SK-N-SH treated with all-trans-retinoic acid at 6 μM for 48 hours (cell line): ENCODE results near the gene TMEM209.
"Not testable (repeated sequence)": the region's sequence is repeated elsewhere in the genome, so short reads cannot be mapped to it uniquely, and the experiment has no call there.

Source experiments
- ATAC-seq: fragments of 200-7000 bp; cut with Tn5 transposase; 3 replicates; pipeline ENCODE4 v1.9.1; 2020; ENCODE audit warnings: mild to moderate bottlenecking, moderate library complexity
- BACH2 ChIP-seq: fragments of 250-450 bp; sonication (Bioruptor Pico); IDR thresholded peaks from 2 replicates; pipeline ENCODE4 v1.9.0; 2021; ENCODE audit warnings: mild to moderate bottlenecking, borderline replicate concordance
- CREB5 ChIP-seq: fragments of 250-450 bp; sonication (Bioruptor Pico); IDR thresholded peaks from 2 replicates; pipeline ENCODE4 v1.5.1; 2020; ENCODE audit warnings: low read depth, mild to moderate bottlenecking, moderate library complexity
- CSDC2 ChIP-seq: fragments of 250-450 bp; sonication (Bioruptor Pico); IDR thresholded peaks from 2 replicates; pipeline ENCODE4 v1.5.0; 2020; ENCODE audit warnings: mild to moderate bottlenecking, moderate library complexity
- CSRNP3 ChIP-seq: fragments of 250-450 bp; sonication (Bioruptor Pico); IDR thresholded peaks from 2 replicates; pipeline ENCODE4 v1.5.1; 2021; ENCODE audit warnings: mild to moderate bottlenecking, moderate library complexity
- ESRRG ChIP-seq: fragments of 250-450 bp; sonication (Bioruptor Pico); IDR thresholded peaks from 2 replicates; pipeline ENCODE4 v1.6.1; 2021; ENCODE audit warnings: mild to moderate bottlenecking
- GLIS3 ChIP-seq: fragments of 250-450 bp; sonication (Bioruptor Pico); IDR thresholded peaks from 2 replicates; pipeline ENCODE4 v1.5.0; 2020; ENCODE audit warnings: mild to moderate bottlenecking, moderate library complexity
- ISL1 ChIP-seq: fragments of 250-450 bp; sonication (Bioruptor Pico); IDR thresholded peaks from 2 replicates; pipeline ENCODE4 v2.1.2; 2022; ENCODE audit warnings: mild to moderate bottlenecking, moderate library complexity
- PATZ1 ChIP-seq: fragments of 250-450 bp; sonication (Bioruptor Pico); IDR thresholded peaks from 2 replicates; pipeline ENCODE4 v1.8.0; 2020; ENCODE audit warnings: mild to moderate bottlenecking, moderate library complexity, borderline replicate concordance
- PPARA ChIP-seq: fragments of 250-450 bp; sonication (Bioruptor Pico); IDR thresholded peaks from 2 replicates; pipeline ENCODE4 v1.5.0; 2020; ENCODE audit warnings: mild to moderate bottlenecking, borderline replicate concordance
- RARB ChIP-seq: fragments of 250-450 bp; sonication (Bioruptor Pico); IDR thresholded peaks from 2 replicates; pipeline ENCODE4 v1.8.0; 2021; ENCODE audit warnings: mild to moderate bottlenecking, moderate library complexity
- SNAI2 ChIP-seq: fragments of 250-450 bp; sonication (Bioruptor Pico); IDR thresholded peaks from 2 replicates; pipeline ENCODE4 v1.5.0; 2020; ENCODE audit warnings: mild to moderate bottlenecking, moderate library complexity
- TCF4 ChIP-seq: fragments of 250-450 bp; sonication (Bioruptor Pico); IDR thresholded peaks from 2 replicates; pipeline ENCODE4 v1.8.0; 2021; ENCODE audit warnings: mild to moderate bottlenecking, moderate library complexity, borderline replicate concordance
- TSHZ2 ChIP-seq: fragments of 250-450 bp; sonication (Bioruptor Pico); IDR thresholded peaks from 2 replicates; pipeline ENCODE4 v1.5.0; 2020; ENCODE audit warnings: mild to moderate bottlenecking, moderate library complexity
- ZC3H10 ChIP-seq: fragments of 250-450 bp; sonication (Bioruptor Pico); IDR thresholded peaks from 2 replicates; pipeline ENCODE4 v1.5.1; 2021; ENCODE audit warnings: mild to moderate bottlenecking, moderate library complexity
- ZFP3 ChIP-seq: fragments of 250-450 bp; sonication (Bioruptor Pico); IDR thresholded peaks from 2 replicates; pipeline ENCODE4 v1.5.0; 2020; ENCODE audit warnings: mild to moderate bottlenecking, moderate library complexity
- ZFP30 ChIP-seq: fragments of 450-650 bp; formaldehyde crosslinking; IDR thresholded peaks from 2 replicates; pipeline ENCODE4 v1.5.0; 2022; ENCODE audit warnings: mild to moderate bottlenecking, moderate library complexity
- ZNF565 ChIP-seq: fragments of 450-650 bp; formaldehyde crosslinking; conservative IDR thresholded peaks from 2 replicates; pipeline ENCODE4 v1.5.0; 2020; ENCODE audit warnings: low read depth, mild to moderate bottlenecking, moderate library complexity
- ZNF70 ChIP-seq: fragments of 450-650 bp; formaldehyde crosslinking; IDR thresholded peaks from 2 replicates; pipeline ENCODE4 v1.5.0; 2020; ENCODE audit warnings: mild to moderate bottlenecking, moderate library complexity
- ZNF8 ChIP-seq: fragments of 450-650 bp; formaldehyde crosslinking; IDR thresholded peaks from 2 replicates; pipeline ENCODE4 v1.5.0; 2020; ENCODE audit warnings: mild to moderate bottlenecking, moderate library complexity

Gene TMEM209

GRCh38 chr7:130205084-130205947, at the start of gene TMEM209:
TMEM209 (minus strand) TSS chr7:130205406; CDS start chr7:130205375, 31 bp downstream.
- peak; percentile 92 for ATAC-seq
- TF ChIP-seq TSHZ2 (CRISPR knock-in tag) (peak; percentile 52; the same call in 1 of the 2 replicates), ZFP3 (CRISPR knock-in tag) (peak; percentile 41; the same call in 1 of the 2 replicates), GLIS3 (CRISPR knock-in tag) (0 out of 2 replicates have a peak, but pooled peaks have one; percentile 61), ZC3H10 (no peak), CSRNP3 (peak; percentile 72; the same call in 1 of the 2 replicates), CREB5 (CRISPR knock-in tag) (peak; percentile 39; the same call in 1 of the 2 replicates), SNAI2 (CRISPR knock-in tag) (no peak), ZNF565 (no peak), ESRRG (CRISPR knock-in tag) (0 out of 2 replicates have a peak, but pooled peaks have one; percentile 61)

GRCh38 chr7:130254555-130254954, 49.3 kb upstream of the TMEM209 start:
- ATAC-seq: no peak
- no peak for TF ChIP-seq SNAI2 (CRISPR knock-in tag)
- no peak for TF ChIP-seq PATZ1 (CRISPR knock-in tag)
- TF ChIP-seq CSDC2 (CRISPR knock-in tag): no peak
- TF ChIP-seq TCF4: no peak
- TF ChIP-seq TSHZ2 (CRISPR knock-in tag): no peak
- TF ChIP-seq ZC3H10: no peak
- TF ChIP-seq CREB5 (CRISPR knock-in tag): no peak
- TF ChIP-seq ZNF8 (CRISPR knock-in tag): no peak
- no peak for TF ChIP-seq ISL1
- no peak for TF ChIP-seq PPARA
- no peak for TF ChIP-seq ZFP30 (CRISPR knock-in tag)
- no peak for TF ChIP-seq RARB
- TF ChIP-seq CSRNP3: no peak
- TF ChIP-seq GLIS3 (CRISPR knock-in tag): no peak
- TF ChIP-seq ZNF70 (CRISPR knock-in tag): no peak
- no peak for TF ChIP-seq BACH2 (CRISPR knock-in tag)
- no peak for TF ChIP-seq ZNF565
- no peak for TF ChIP-seq ZFP3 (CRISPR knock-in tag)

GRCh38 chr7:130249626-130250025, 44.4 kb upstream of the TMEM209 start:
- ATAC-seq: not testable (repeated sequence)

GRCh38 chr7:130248842-130249241, 43.6 kb upstream of the TMEM209 start:
- not testable (repeated sequence) for ATAC-seq

- ATAC-seq: not testable (repeated sequence)
Observed at GRCh38 chr7:130246491-130246890, 41.3 kb upstream of the TMEM209 start.

- not testable (repeated sequence) for ATAC-seq
Observed at GRCh38 chr7:130243486-130243885, 38.3 kb upstream of the TMEM209 start.
